T-helper 1 cell (primary cell): ENCODE results near the gene GZF1.

Experiments
- DNase-seq, 5 donors: peaks; one replicate each; pipeline ENCODE4 v3.0.0-alpha.2; 2012 to 2020
- total RNA-seq, 4 donors: gene quantifications; one replicate each; lab custom pipeline; 2026; lab: John Stamatoyannopoulos, UW

GZF1 gene
- 35.3 to 88.0 (median 57.2) reads per million in 4 donors for total RNA-seq

DNA sequence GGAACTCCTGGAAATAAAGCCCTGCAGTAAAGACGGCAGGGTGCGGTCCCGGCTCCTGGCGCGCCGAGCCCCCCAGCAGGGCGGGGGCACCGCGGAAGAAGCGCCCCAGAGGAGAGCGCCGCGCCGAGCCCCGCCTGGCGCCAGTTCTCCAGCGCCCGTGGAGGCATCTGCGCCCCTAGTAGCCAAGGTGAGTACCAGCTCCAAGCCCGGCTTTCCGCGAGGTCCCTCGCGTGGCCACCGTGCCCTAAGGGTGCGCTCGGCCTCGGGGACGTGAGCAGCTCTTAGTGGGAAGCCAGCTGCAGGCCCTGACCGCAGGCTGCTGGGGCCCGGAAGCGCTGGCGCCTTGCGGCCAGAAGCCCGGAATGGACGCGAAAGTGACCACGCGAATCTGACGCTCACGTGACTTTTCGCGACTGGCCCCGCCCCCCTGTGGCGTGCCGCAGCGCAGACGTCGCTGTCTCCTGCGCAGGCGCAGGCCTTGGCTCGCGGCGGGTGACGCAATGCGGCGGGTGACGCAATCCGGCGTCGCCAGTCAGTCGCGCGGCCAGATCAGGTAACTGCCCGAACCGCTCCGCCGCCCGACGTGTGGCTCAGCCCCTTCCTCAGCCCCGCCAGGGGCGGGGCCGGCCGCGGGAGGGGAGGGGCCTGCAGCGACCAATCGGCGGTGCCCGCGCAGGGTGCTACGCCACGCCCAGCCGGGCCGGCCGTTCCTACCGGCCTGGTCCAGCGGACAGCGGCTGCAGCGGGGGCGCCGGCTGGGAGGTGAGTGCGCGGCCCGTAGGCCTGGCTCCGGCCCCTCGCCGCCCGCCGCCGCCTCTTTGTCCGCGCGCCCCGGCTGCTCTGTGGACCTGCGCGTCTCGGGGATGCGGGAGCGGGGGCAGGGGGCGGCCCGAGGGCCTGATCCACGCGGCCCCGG is at the start of gene GZF1:
GZF1 (plus strand) TSS at position 707 of the 916 bp plus-strand sequence. CDS start 2,202 bp downstream, outside the sequence.
- peak; percentile 95 to 99 (median 98) for DNase-seq

DNA sequence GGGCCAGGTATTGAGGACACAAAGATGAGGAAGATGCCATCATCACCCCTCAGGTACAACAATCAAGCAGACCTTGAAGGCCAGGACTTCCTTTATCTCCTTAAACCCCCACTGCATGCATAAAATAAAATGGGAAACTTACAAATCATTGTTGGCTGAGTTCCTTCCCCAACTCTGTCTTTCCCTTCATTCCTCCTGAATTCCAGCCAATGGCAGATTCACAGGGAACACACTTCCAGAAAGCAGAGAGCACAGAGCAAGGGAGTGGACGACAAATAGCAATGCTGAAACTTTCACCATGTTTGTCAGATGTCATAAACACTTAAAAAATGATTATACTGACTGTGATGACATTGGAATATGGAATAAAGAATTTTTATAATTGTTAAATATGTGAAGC is 48.7 kb upstream of the GZF1 start:
- DNase-seq = no peak

DNA sequence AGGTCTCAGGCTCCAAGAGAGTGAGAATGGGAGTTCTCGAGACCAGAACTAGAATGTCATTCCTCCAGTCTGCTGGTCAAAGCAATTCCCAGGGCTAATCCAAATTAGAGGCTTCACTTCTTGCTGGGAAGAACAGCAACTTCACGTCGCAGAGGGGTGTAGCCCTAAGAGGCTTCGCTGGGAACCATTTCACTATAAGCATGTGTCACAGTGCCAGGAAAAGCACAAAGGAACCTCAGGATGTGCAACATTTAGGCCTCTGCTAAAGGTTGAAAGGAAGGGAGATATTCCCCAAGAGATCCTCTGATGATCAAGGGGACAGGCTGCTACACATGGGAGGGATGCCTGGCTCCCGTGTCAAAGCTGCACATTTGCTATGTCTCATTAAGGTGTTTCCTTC is 47.3 kb upstream of the GZF1 start:
- no peak for DNase-seq

DNA sequence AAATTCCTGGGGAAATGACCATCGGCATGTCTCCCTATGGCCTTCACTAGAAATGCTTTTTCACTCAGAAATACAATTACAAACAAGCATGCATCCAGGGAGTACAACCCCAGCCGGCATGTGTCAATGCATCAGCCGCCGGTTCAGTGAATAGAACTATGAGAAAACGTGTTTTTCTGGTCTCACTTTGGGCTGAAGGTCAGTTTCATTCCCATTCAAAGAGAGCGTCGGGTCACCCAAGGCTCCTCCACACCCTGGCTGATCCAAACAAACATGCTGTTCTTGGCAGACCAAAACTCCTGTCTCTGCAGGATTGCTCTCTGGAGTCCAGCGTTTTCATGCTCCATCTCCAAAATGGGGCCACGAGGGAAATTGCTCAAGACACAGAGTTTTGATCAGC is 46.9 kb upstream of the GZF1 start:
- no peak for DNase-seq

DNA sequence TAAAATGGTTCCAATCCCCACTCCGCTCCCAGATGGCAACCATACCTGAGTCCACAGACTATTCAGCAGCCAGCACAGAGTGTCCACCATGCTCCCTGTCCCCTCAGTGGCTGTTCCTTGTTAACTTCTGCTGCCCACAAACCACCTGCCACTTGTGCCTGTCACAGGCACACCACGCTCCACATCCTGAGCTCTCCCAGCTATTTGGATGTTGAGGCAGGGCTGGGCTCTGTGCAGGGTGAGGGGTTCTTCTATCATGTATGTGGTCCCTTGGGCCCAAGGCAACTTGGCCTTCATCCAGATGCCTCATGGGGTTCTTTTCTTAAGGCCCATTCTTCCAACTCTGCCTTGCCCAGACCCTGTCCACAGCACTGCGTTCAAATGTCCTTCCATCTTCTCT is 45.4 kb upstream of the GZF1 start:
- DNase-seq = no peak

DNA sequence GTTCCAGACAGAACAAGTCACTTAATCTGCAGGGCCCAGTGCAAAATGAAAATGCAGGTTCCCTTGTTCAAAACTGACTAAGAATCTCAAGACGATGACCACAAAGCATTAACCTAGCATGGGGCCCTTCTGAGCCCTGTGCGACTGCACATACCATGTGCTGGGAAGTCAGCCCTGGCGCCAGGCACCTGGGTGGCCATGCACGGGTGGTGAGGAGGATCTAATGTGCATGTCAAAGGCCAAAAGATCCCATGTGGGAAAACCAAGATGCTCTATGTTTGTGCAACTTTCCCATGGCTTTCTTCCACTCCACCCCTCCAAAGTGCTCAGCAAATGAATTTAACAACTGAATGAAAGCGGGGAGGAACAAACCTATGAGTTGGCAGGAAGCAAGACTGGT is 44.9 kb upstream of the GZF1 start:
- DNase-seq = no peak

DNA sequence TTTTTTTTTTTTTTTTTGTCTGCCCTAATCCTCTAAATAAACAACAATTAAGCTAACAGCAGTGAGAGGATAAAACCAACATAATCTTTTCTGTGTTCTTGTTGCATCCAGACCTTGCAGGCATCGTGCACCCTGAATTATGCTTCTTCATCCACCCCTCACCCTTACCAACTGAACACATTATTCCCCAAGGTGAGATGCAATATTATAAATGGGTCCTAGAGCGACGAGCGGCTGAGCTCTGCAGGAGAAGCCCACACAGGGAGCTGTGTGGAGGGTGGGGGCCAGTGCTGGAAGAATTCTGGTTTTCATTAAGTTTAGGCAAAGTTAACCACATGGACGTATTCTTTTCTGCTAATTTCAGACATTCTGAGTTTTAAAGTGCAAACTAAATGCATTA is 43.6 kb upstream of the GZF1 start:
- no peak for DNase-seq

DNA sequence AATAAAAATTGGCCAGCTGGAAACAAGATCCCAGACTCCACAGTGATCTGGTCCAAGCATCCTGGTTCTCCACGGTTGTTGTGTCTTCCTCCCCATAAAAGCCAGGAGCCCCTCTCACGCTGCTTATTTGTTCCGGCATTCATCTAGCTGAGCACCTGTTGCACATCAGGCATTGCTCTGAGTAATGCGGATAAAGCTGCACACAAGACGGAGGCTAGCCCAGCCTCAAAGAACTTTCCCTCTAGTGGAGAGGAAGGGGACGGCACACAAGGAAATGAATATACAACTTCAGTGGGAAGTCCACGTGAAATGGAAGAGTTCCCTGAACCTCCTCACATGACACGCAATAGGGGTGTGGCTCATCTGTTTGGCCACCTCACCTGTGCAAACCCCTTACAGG is 41.7 kb upstream of the GZF1 start:
- DNase-seq = no peak

DNA sequence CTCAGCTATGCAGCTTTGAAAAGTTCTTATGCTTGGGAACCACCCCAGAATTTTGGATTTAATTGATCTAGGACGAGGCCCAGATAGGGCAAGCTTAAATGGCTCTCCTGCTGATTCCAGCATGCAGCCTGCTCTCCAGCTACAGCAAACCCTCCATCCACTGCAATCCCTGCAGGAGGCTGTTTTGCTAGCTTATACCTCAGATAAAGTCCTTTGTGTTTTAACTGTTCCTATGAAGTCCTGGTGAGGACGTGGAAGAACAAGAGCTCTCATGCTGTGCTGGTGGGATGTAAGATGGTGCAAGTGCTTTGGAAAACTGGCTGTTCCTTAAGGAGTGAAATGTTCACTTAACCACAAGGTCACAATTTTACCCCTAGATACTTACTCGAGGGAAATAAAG is 36.9 kb upstream of the GZF1 start:
- no peak for DNase-seq

DNA sequence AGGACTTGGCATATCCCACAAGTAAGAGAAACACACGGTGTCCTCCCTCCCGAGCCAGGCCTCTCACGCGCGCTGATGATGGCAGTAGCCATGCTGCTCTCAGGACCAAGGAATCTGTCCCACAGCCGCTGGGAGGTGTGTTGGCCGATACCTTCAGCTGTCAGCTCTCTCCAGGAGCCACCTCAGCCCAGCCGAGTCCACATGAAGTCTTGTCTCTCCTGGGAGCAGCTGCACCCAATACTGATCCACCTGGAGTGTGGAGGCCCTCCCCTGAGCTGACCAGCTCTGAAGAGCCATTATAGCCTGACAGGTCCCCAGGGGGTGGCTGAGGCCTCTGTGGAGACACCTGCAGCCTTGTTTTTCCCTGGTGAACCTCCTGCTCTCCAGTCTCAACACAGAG is 35.2 kb upstream of the GZF1 start:
- no peak for DNase-seq

DNA sequence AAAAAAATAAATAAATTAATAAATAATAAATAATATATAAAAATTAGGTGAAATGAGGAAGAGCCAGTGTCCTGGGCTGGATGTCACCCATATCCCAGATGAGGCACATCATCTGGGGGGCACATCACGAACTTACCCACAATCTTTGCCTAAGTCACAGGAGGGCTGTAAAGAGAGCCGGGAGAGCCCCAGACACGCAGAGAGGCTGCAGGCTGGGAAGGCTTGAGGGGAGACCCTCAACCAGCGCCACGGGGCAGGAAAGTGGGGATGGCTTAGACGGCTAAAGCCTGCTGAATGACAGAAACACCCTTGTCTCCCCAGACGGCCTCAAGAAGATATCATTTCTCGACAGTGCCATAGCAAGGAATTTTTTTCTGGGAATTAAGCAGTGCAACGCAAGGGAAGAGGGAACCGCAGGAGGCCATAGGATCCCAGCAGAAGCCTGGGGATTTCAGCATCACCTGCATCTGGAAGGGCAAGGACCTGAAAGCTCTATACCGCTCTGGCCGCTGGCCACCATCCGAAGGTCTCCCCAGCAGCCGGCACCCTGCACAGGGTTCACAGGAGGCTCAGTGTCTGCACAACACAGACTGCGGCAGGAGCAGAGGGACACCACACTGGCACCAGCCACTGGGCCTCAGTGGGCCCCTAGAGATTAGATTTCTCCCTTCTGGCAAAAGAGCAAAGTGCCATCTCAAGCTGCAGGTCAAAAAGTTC is 34.2 kb upstream of the GZF1 start:
- DNase-seq = no peak

DNA sequence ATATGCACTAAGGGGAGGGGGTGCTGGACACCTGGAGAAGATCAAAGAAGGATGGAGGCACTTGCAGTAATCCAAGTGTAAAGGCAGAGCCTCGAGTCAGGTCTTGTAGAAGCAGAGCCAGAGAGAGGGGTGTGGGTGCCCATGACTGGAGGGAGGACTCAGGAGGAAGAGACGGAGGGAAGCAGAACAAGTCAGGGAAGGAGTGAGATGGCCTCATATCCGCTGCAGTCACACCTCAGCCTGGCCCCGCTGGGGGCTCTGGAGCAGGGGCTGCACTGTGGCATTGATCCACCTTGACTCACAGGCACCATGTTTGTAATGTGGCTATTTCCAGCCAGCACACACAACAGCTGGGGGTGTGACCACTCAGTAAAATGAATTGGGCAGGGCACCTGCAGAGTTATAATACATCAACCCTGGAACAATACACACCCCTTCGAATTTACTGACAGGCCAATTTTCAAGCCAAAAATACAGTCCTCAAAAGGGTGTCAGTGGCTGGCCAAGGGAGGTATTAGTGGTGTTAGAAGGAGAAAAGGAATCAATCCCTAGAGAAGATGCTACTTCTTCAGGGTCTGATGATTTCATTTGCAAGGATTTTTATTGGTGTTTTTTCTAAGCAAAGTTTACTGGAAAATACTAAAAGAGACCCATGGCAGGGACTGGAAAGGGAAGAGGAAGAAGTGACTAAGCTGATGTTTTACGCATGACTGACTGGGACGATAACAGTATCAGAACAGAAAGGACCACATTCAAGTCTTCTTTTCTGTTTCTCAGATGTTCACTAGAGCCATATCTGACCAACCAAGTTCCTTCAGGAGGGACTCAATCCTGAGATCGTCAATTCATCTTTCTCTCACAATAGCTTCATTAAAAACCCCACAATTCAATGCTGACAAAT is 30.3 kb upstream of the GZF1 start:
- DNase-seq = no peak

DNA sequence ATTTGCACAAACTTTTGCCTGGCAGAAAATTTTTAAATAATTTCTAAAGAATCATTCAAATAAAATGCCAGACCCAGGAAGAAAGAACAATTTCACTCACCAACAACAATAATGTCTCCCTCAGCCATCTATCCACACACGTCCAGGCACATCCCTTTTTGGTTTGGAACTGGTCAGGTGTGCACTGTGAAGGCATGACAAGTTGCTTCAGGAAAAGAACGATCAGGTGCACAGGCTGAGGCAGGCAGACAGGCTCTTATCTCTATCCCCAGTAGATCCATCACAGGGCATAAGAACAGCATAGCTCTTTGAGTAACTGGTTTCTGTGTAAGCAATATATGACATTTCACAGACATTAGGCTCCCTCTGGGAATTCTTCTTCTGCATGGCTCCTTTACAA is 29.5 kb upstream of the GZF1 start:
- no peak for DNase-seq

DNA sequence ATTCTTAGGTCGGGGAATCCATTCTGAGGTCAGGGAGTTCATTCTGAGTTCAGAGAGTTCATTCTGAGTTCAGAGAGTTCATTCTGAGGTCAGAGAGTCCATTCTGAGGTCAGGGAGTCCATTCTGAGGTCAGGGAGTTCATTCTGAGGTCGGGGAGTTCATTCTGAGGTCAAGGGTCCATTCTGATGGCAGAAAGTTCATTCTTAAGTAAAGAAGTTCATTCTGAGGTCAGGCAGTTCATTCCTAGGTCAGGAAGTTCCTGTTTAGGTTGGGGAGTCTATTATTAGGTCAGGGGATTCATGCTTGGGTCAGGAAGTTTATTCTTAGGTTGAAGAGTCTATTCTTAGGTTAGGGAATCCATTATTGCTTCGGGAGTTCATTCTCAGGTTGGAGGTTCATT is 27.9 kb upstream of the GZF1 start:
- DNase-seq = no peak

DNA sequence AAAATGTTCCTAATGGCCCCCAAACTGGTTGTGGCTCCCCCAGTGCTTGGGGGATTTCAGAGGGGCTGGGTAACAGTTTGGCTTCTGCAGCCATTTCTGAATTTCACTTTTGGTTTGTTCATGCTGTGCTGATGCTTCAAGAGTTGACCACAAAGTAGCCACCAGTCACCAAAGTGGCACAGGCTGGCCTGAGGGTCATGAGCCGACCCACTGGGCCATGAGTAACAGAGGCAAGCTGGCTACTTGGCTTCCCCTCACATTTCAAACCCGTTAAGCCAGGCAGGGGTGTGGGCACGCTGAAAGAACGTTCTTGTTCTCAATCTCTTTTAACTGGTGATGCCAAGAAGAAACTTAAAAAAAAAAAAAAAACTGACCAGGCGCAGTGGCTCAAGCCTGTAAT is 26.5 kb upstream of the GZF1 start:
- DNase-seq = no peak

DNA sequence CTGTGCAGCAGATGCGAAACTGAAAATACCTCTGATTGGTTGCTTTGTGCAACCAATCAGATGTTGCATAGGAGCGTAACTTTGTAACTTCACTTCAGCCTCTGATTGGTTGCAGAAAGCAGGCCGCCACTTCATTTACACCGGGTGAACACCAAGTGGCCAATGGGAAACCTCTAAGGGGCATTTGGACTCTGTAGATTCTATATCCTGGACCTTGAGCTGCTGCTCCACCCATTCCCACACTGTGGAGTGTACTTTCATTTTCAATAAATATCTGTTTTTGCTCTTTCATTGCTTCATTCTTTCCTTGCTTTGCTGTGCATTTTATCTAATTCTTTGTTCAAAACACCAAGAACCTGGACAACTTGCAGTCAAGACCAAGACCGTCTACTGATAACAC is 25.5 kb upstream of the GZF1 start:
- no peak for DNase-seq

DNA sequence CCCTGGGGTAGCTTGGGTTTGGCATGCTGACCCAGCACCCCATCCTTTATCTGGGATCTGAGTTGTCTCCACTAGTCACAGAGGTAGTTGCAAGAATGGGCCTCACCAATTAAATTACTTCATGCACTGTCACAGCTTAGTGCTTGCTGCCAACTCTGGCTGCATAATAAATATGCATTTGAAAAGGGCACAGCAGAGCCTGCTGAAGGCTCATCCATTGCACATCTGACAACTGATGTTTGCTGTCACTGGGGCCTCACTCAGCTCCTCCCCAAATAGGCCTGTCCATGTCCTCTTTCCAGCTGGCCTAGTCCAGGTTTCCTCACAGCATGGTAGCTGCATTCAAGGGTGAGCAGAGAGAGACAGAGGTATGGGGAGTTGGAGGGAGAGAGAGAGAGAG is 24.7 kb upstream of the GZF1 start:
- DNase-seq = no peak

DNA sequence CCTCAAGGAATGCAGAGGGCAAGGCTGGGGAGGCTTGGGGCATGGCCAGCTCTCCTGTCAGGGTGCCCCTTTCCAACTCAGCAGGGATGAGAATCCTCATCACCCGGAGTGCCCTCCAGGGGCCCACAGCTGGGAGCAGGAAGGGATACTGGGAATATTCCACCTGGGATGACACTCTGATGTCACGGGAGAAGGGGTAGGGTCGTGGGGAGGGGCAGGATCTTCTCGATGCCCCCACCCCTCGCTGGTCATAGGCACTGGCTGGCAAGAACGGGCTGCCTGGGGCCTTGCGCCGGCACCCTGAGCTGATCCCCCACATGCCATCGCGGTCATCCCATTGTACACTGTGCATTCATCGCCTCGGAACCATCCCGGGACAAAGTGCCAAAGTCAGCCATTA is 22.0 kb upstream of the GZF1 start:
- no peak for DNase-seq

DNA sequence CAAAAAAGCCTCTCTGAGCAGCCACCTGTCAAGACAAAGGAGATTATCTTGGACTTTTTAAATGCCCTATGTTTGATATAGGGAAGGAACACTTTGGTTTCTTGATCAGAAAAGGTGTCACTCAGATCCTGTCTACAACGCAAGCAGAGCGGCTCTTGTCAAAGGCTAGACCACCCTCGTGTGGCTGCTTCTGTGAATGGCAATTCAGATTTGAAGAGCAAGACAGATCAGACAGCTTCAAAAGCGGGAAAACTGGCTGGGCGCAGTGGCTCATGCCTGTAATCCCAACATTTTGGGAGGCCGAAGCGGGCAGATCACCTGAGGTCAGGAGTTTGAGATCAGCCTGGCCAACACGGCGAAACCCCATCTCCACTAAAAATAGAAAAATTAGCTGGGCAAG is 21.5 kb upstream of the GZF1 start:
- no peak for DNase-seq

DNA sequence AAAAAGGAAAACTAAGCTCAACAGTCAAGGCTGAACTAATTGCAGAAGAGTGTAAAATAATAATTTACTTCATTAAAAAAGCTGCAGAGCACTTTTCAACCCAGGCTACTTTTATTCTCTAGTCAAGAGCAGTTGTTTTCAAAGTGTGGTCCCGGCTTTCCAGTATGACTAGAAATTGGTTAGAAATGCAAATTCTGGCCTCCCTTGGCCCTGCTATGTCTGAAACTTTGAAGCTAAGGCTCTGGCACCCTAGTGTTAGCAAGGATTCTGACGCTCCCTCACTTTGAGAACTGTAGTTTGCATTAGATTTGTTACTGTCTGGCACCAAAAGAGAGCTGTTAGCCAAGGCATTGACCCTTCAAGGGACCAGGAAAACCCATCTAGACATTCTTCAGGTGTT is 20.9 kb upstream of the GZF1 start:
- no peak for DNase-seq

DNA sequence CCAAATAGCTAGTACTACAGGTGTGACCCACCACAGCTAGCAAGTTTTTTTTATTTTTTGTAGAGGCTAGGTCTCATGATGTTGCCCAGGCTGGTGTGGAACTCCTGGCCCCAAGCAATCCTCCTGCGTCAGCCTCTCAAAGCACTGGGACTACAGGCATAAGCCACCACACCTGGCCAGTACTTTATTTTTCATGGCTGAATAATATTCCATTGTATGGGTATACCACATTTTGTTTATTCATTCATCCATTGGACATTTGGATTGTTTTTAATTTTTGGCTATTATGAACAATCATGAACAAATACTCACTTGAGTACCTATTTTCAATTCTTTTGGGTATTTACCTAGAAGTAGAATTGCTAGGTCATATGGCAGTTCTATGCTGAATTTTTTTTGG is 18.4 kb upstream of the GZF1 start:
- DNase-seq = no peak

DNA sequence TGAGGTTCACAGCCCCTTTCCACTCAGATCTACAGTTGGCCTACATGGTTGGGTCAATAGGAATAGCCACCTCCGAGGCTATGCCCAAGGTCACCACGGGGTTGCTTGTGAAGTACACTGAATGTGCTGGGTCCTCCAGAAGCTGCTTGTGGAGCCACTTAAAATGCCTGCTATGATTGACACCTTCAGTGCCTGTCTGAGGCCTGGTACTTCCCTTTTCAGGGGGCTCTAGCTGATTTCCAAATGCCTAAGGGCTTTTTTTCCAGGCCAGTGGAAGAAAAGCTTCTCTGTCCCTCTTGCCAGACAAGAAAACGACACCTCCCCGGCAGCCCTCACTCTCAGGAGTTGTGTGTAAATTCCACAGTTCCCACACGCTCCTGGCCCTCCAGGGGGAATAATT is 17.6 kb upstream of the GZF1 start:
- DNase-seq = no peak

DNA sequence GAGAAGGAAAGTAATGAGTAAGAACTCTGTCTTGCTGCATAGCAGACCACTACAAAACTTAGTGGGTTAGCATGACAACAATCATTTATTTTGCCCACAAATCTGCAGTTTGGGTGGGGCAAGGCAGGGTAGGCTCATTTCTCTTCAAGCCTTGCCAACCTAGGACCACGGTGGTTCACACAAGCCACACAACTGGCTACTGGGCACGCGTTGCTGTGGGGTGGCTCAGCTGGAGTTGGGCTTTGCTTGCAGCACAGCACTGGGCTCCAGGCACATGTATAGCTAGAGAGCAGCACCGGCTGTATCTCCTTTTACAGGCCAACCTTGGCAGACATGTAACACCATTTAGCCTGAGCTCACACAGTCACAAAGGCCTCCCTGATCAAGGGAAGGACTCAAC is 16.0 kb upstream of the GZF1 start:
- no peak for DNase-seq
